IPS-20b (cell line): ENCODE results near the gene NDFIP1.
"Not testable (repeated sequence)": the region's sequence is repeated elsewhere in the genome, so short reads cannot be mapped to it uniquely, and the experiment has no call there.

Experiments
- H3K27ac ChIP-seq: one replicate; pipeline ENCODE4 v1.5.1; 2013; ENCODE audit warnings: low read length
- H3K27me3 ChIP-seq: 2 replicates; pipeline ENCODE4 v1.6.1; 2013; ENCODE audit warnings: mild to moderate bottlenecking, low read length, inconsistent platforms; ENCODE audit not compliant: insufficient read depth
- H3K36me3 ChIP-seq: 2 replicates; pipeline ENCODE4 v1.6.1; 2013; ENCODE audit warnings: low read depth, mild to moderate bottlenecking, inconsistent platforms, low read length, moderate library complexity; ENCODE audit not compliant: insufficient read depth
- H3K4me1 ChIP-seq: 2 replicates; pipeline ENCODE4 v1.6.1; 2013; ENCODE audit warnings: mild to moderate bottlenecking, control low read depth, inconsistent platforms, low read length, moderate library complexity; ENCODE audit not compliant: insufficient read depth
- H3K4me3 ChIP-seq: 2 replicates; pipeline ENCODE4 v1.5.1; 2013; ENCODE audit warnings: mild to moderate bottlenecking, low read length, inconsistent platforms
- H3K9ac ChIP-seq: 2 replicates; pipeline ENCODE4 v1.6.1; 2013; ENCODE audit warnings: low read depth, mild to moderate bottlenecking, inconsistent platforms, low read length, moderate library complexity
- H3K9me3 ChIP-seq: 2 replicates; pipeline ENCODE4 v1.6.1; 2013; ENCODE audit warnings: mild to moderate bottlenecking, low read depth, low read length, inconsistent platforms; ENCODE audit not compliant: insufficient read depth

Gene NDFIP1

DNA sequence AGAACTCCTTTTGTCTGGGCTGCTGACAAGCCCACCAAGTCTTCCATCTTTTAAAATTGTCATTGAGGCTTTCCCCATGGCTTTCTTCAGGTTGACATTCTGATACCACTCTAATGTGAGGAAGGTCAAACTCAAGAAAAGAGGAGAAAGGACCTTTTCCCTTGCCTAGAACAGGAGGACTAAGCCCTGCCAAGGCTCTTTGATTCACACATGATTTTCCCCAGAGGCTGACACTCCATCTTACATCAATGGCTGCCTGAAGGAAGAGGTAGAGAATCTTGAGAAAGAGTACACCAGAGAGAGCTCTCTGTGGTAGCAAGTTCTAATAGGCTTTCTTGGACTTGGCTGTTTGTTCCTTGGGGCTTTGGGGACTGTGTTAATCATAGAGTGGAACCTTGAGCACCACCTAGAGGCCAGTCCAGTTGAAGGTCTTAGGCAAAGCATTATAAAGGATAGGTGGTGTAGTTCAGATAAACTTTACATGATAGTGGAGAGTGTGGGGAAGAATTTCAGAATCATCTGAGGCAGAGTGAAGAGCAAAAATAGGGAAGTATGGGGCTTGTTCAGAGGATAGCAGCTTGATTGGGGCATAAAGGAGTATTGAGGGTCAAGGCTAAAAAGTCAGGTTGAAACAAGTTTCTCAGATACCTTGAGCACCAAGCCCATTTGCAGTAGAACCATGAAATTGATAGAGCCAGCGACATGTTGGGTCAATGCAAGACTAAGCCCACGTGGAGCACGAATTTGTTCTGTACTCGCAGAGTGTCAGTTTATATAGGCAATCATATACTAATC, 36.7 kb downstream of the NDFIP1 start:
- Histone ChIP-seq H3K9ac (no peak overlapping the region), H3K4me3 (no peak overlapping the region), H3K9me3 (peaks cover 3% of the 10 kb centered on the region; the same call in 1 of the 2 replicates), H3K27ac (no peak overlapping the region), H3K4me1 (no peaks in the 10 kb centered on the region), H3K27me3 (no peaks in the 10 kb centered on the region), H3K36me3 (peaks cover 46% of the 10 kb centered on the region; the same call in 1 of the 2 replicates)

DNA sequence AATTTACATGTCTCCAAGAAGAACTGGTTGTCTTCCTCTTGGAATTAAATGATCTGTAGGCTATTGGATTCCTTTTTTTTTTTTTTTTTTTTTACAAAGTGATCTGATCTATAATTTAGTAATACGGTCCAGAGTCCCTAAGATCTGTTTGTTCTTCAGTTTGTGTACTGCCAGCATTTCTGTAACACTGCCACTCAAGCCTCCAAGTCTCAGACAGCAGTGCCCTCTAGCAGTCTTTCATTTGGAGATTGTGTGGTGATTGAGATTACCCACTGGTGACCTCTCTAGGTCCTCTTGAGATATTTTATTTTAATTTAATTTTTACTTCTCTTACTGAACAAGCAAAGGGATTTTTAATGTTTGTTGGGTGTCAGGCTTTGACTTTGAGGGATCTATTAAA, 40.8 kb downstream of the NDFIP1 start:
- Histone ChIP-seq H3K4me1 (peaks cover 17% of the 10 kb centered on the region), H3K4me3 (no peak overlapping the region), H3K9me3 (peaks cover 3% of the 10 kb centered on the region; the same call in 1 of the 2 replicates), H3K27me3 (no peaks in the 10 kb centered on the region), H3K9ac (no peak overlapping the region), H3K27ac (no peak overlapping the region), H3K36me3 (peaks cover 34% of the 10 kb centered on the region; the same call in 1 of the 2 replicates)

DNA sequence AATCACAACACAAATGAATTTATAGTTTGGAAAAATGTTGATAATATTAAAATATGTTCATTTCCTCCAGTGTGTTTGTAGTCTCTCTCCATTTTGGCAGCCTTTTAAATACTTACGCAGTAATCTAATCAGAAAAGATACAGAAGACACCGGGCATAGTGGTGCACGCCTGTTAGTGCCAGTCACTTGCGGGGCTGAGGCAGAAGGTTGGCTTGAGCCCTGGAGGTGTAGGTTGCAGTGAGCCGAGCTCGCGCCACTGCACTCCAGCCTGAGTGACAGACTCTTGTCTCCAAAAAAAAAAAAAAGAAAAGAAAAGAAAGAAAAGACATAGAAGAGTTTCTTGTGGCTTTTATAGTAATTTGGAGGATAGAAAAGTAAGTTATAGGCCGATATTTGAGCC, 41.9 kb downstream of the NDFIP1 start:
- Histone ChIP-seq H3K27me3 (no peaks in the 10 kb centered on the region), H3K4me1 (peaks cover 17% of the 10 kb centered on the region), H3K9ac (no peak overlapping the region), H3K27ac (no peak overlapping the region), H3K4me3 (no peak overlapping the region), H3K36me3 (peaks cover 28% of the 10 kb centered on the region; the same call in 1 of the 2 replicates), H3K9me3 (peaks cover 3% of the 10 kb centered on the region; the same call in 1 of the 2 replicates)

DNA sequence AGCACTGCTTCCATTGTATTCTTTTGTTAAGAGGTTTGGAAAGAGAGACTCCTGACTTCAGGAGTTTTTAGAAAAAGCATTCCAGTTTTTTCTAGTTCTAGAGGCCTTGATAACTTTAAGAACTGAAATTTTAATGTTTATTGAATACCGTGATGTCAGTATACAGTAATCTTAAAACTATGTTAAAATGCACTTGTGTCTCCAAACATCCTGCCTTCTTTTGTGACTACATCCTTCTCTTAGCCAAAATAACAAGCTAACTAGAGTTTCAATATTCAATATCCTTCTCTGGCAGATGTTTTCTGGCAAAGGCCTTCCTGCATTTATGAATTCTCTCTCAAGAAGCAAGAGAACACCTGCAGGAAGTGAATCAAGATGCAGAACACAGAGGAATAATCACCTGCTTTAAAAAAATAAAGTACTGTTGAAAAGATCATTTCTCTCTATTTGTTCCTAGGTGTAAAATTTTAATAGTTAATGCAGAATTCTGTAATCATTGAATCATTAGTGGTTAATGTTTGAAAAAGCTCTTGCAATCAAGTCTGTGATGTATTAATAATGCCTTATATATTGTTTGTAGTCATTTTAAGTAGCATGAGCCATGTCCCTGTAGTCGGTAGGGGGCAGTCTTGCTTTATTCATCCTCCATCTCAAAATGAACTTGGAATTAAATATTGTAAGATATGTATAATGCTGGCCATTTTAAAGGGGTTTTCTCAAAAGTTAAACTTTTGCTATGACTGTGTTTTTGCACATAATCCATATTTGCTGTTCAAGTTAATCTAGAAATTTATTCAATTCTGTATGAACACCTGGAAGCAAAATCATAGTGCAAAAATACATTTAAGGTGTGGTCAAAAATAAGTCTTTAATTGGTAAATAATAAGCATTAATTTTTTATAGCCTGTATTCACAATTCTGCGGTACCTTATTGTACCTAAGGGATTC, 43.1 kb downstream of the NDFIP1 start:
- no peak overlapping the region for H3K27ac ChIP-seq

DNA sequence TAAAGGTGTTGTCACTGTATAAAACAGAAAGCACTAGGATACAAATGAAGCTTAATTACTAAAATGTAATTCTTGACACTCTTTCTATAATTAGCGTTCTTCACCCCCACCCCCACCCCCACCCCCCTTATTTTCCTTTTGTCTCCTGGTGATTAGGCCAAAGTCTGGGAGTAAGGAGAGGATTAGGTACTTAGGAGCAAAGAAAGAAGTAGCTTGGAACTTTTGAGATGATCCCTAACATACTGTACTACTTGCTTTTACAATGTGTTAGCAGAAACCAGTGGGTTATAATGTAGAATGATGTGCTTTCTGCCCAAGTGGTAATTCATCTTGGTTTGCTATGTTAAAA, 43.8 kb downstream of the NDFIP1 start:
- Histone ChIP-seq H3K4me3 (peak overlapping the region; percentile 34; the same call in 1 of the 2 replicates), H3K4me1 (peaks cover 33% of the 10 kb centered on the region), H3K9ac (peak overlapping the region; percentile 55; the same call in 1 of the 2 replicates), H3K9me3 (no peaks in the 10 kb centered on the region), H3K27ac (peak overlapping the region; percentile 65), H3K36me3 (peaks cover 8% of the 10 kb centered on the region; the same call in 1 of the 2 replicates), H3K27me3 (no peaks in the 10 kb centered on the region)

More for the DNA sequence above, 43.1 kb downstream of the NDFIP1 start:
- Histone ChIP-seq H3K9me3 (peaks cover 3% of the 10 kb centered on the region; the same call in 1 of the 2 replicates), H3K36me3 (peaks cover 15% of the 10 kb centered on the region; the same call in 1 of the 2 replicates), H3K9ac (no peak overlapping the region), H3K4me1 (peaks cover 27% of the 10 kb centered on the region), H3K27me3 (no peaks in the 10 kb centered on the region), H3K4me3 (no peak overlapping the region)

DNA sequence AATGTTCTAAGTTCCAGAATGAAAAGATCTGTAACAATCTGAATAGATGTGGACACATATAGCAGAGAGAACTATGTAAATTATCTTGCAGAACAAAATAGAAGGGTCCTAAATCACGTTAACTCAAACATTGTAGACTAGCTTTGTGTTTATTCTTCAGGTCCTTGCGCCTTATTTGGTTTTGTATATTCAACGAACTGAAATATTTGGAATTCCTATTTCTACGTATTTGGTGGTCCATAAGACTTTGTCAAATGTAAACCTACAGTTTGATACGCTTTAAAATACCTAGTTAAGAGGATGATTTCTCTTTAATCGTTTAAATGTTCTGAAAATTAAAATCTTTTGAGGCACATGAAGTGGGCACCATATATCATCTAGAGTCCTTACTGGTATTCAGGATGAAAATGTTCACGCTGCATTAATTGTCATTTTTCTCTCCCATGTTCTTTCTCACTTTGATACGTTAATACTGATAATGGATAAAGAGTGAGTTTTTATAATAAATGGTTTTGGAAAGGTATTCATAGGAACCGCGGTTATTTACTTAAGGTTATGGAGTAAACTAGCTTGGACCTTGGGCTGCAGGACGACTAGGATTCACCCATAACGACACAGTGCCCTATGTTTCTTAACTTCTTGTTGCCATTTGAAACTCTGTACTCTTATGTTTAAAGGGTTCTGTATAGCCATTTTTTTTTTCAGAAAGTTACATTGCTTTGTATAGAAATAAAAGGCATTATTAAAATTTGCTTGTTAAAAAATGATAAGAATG, 45.3 kb downstream of the NDFIP1 start:
- Histone ChIP-seq H3K9ac (no peak overlapping the region), H3K9me3 (no peaks in the 10 kb centered on the region), H3K36me3 (no peaks in the 10 kb centered on the region), H3K27me3 (no peaks in the 10 kb centered on the region), H3K4me1 (peaks cover 35% of the 10 kb centered on the region), H3K27ac (no peak overlapping the region), H3K4me3 (no peak overlapping the region)

DNA sequence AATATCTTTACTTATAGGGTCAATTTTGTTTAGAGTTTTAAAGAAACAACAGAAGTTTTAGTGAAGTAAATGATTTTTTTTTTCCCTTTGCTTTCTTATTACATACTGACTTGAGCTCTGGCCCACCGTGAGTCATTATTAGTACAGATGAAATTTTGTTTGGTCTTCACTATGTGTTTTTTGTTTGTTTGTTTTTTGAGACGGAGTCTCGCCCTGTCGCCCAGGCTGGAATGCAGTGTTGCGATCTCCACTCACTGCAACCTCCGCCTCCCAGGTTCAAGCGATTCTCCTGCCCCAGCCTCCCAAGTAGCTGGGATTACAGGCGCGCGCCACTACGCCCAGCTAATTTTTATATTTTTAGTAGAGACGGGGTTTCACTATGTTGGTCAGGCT, 45.9 kb downstream of the NDFIP1 start:
- not testable (repeated sequence) for H3K27ac ChIP-seq, H3K9me3 ChIP-seq, H3K36me3 ChIP-seq, H3K9ac ChIP-seq, H3K27me3 ChIP-seq, H3K4me3 ChIP-seq
- peaks cover 35% of the 10 kb centered on the region for H3K4me1 ChIP-seq

DNA sequence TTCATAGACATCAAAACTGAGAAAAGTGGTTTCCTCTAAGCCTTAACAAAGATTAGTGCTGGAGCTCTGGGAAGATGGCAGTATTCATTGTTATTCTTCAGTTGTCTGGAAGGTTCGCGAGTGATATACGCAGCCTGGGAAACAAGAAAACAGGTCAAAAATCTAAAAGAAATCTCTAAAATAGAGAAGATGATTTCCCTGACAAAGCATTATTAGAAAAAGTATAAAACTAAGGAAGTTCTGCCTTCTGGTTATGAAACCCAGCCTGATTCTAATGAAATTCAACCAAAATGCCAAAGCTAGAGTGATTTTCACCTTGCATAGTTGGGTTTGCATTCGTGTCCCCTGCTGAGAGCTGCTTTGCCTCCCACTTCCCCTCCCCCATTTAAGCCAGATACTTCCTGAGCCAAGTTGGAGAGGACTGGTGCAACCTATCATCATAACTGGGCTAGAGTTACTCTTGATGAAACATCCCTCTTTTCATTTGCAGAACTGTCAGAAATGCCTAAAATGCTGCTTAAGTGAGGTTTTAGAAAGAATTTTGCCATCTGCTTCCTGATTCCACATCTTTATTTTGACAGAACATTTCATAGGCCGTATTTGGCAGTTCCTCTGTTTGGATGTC, 48.4 kb downstream of the NDFIP1 start:
- Histone ChIP-seq H3K27me3 (no peaks in the 10 kb centered on the region), H3K36me3 (no peaks in the 10 kb centered on the region), H3K27ac (peak overlapping the region; percentile 23), H3K4me3 (peak overlapping the region; percentile 6; the same call in 1 of the 2 replicates), H3K9me3 (no peaks in the 10 kb centered on the region), H3K9ac (peak overlapping the region; percentile 18; the same call in 1 of the 2 replicates), H3K4me1 (peaks cover 35% of the 10 kb centered on the region)

DNA sequence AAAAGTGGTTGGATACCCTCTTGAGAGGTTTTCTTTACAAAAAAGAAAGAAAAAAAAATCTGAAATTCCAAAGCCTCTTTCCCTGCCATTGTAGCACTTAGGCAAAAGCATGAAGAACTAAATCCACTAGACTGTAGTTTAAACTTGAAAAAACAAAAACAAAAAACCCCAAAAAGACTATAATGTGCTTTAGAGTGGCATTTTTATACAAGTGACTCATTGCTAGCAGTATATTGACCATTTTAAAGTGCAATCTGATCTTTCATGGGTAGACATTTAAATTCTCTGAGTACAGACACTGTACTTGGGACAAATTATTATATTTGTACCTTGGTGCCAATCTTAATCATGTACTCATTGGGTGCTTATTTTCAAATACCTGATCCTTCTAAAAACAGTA, 50.8 kb downstream of the NDFIP1 start:
- H3K27ac ChIP-seq, result no peak overlapping the region
- H3K9me3 ChIP-seq, result no peaks in the 10 kb centered on the region
- H3K27me3 ChIP-seq, result no peaks in the 10 kb centered on the region
- no peaks in the 10 kb centered on the region for H3K36me3 ChIP-seq
- peaks cover 18% of the 10 kb centered on the region for H3K4me1 ChIP-seq
- no peak overlapping the region for H3K9ac ChIP-seq
- H3K4me3 ChIP-seq, result no peak overlapping the region

DNA sequence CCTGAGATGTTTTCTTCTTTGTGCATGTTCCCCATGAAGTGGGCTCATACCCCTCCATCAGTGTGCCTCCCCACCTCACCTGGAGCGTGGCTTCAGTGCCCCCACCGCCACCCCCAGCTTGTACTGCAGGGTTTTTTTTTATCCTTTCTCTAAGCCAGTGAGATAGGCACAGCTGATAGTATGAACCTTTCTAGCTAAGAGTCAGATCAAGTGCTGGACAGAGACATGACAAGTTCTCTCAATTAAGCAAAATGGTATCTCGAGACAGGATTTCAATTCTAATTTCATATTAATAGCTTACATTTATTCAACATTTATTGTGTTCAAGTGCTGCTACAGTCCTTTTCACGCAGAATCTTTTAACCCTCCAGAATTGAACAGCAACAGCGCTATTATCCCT, 55.7 kb downstream of the NDFIP1 start:
- H3K9me3 ChIP-seq, result no peaks in the 10 kb centered on the region
- no peak overlapping the region for H3K9ac ChIP-seq
- H3K27me3 ChIP-seq, result no peaks in the 10 kb centered on the region
- no peaks in the 10 kb centered on the region for H3K36me3 ChIP-seq
- no peak overlapping the region for H3K4me3 ChIP-seq
- no peak overlapping the region for H3K27ac ChIP-seq
- H3K4me1 ChIP-seq, result peaks cover under 1% of the 10 kb centered on the region; the same call in 1 of the 2 replicates

DNA sequence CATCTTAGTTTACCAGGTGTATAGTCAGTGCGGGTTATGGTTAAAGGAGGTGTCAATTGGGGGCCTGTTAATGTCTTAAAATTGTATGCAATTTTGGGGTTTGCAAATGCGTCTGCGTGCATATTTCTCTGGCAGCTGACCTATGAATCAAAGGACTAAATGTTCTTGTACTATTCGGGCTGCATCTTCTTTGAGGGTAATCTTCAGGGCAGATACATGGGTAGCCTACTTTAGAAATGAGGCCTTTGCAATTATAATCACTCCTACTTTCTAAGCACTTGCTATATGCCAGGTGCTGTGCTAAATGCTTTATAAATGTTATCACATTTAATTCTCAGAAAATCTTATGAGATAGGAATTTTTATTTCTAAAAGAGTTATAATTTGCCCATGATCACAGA, 58.2 kb downstream of the NDFIP1 start:
- Histone ChIP-seq H3K27me3 (no peaks in the 10 kb centered on the region), H3K4me1 (peaks cover 4% of the 10 kb centered on the region; the same call in 1 of the 2 replicates), H3K9ac (no peak overlapping the region), H3K9me3 (no peaks in the 10 kb centered on the region), H3K36me3 (no peaks in the 10 kb centered on the region), H3K27ac (no peak overlapping the region), H3K4me3 (no peak overlapping the region)
